Esophagus (tissue), 2 donors: ENCODE results near the gene MUC6. TPM values are rescaled to one million over a fixed set of nuclear protein-coding genes. Genes with fewer than 3 reads are reported as not detected.

ENCODE experiments used
- H3K27ac ChIP-seq, 2 donors: one replicate each; pipeline ENCODE4 v1.5.1; 2013; ENCODE audit warnings: low read depth in 2 of 2, mild to moderate bottlenecking in 2 of 2, inconsistent platforms in 1 of 2, low read length in 1 of 2, moderate library complexity in 1 of 2
- H3K27me3 ChIP-seq, 2 donors: one replicate each; pipeline ENCODE4 v1.6.1; 2013; ENCODE audit warnings: low read length in 2 of 2, control low read depth in 1 of 2, mild to moderate bottlenecking in 1 of 2; ENCODE audit not compliant: insufficient read depth in 2 of 2, control insufficient read depth in 1 of 2
- H3K36me3 ChIP-seq, 2 donors: one replicate each; pipeline ENCODE4 v1.6.1; 2013; ENCODE audit warnings: low read length in 1 of 2; ENCODE audit not compliant: control insufficient read depth in 2 of 2, insufficient read depth in 2 of 2
- H3K4me1 ChIP-seq, 2 donors: one replicate each; pipeline ENCODE4 v1.6.1; 2013; ENCODE audit warnings: low read length in 1 of 2; ENCODE audit not compliant: control insufficient read depth in 2 of 2, insufficient read depth in 2 of 2
- H3K4me3 ChIP-seq, 2 donors: one replicate each; pipeline ENCODE4 v1.5.1; 2013; ENCODE audit warnings: low read length in 2 of 2, mild to moderate bottlenecking in 2 of 2, low read depth in 1 of 2, moderate library complexity in 1 of 2
- H3K9me3 ChIP-seq, 2 donors: one replicate each; pipeline ENCODE4 v1.6.1; 2013; ENCODE audit warnings: mild to moderate bottlenecking in 2 of 2, low read depth in 1 of 2, low read length in 1 of 2, moderate library complexity in 1 of 2; ENCODE audit not compliant: control insufficient read depth in 2 of 2, insufficient read depth in 1 of 2
- WGBS, 2 donors: extraction: QIAGEN DNeasy Blood & Tissue Kit; methylation state at CpG; one replicate each; pipeline ENCODE4 v1.1.7; 2013; 5-methylcytosine and 5-hydroxymethylcytosine counted together
- polyA plus RNA-seq, 2 donors: library from polyadenylated mRNA; stranded (reverse); fragments of 200-250 nt; gene quantifications; one replicate each; pipeline ENCODE4 v1.2.3, GENCODE V29; 2013
- donor health status: healthy with polysubstance abuse.
- donor health status: Bipolar disorder and iron deficiency.

MUC6 gene
- polyA plus RNA-seq, 2 donors = 0.26 to 0.46 TPM

DNA sequence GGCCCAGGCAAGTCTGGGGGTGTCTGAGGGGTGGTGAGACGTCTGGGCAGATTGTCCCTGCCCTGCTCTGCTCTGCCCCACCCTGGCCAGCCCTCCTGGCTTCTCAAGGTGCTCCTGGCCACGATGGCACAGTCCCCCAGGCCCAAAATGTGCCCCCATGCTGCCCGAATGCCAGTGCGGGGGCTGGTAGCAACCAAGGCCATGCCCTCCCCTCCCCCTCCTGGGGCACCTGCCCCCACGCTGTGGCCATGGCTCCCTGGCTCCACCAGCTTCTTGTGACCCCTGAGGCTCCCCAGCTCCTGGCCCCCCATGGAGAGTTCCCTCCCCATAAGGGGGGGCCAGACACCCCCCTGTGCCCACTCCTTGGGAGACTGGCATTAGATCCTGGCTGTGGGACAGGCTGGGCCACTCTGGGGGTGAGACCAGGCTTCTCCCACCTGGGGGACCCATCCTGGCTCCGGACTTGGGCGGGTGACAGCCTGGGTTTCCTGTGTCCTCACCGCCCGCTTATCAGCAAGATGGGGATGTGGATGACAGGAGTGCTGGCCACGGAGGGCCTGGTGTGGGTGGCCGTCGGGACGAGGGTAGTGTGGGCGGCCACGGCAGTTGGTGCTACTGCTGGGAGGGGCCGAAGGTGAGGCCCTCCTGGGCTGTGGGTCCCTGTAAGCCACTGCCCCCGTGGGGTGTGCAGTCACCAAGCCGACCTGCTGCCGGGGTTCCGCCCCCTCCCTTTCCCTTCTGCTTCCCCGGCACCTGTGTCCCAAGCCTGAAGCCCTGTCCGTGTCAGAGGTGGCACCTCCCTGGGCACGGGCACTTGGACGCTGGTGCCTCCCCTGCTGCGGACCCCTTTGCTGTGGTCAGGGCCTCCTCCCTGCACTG is 15.9 kb upstream of the MUC6 start:
- no peak overlapping the region for H3K27ac ChIP-seq
- no peak overlapping the region for H3K4me3 ChIP-seq
- 82 to 83% methylated on average over 25 of the region's 25 CpGs for WGBS, 2 donors
- peaks cover 0 to 7% of the 10 kb centered on the region in 2 donors for H3K4me1 ChIP-seq
- H3K27me3 ChIP-seq = peaks cover 0 to 3% of the 10 kb centered on the region in 2 donors
- H3K36me3 ChIP-seq = no peaks in the 10 kb centered on the region
- no peaks in the 10 kb centered on the region for H3K9me3 ChIP-seq

DNA sequence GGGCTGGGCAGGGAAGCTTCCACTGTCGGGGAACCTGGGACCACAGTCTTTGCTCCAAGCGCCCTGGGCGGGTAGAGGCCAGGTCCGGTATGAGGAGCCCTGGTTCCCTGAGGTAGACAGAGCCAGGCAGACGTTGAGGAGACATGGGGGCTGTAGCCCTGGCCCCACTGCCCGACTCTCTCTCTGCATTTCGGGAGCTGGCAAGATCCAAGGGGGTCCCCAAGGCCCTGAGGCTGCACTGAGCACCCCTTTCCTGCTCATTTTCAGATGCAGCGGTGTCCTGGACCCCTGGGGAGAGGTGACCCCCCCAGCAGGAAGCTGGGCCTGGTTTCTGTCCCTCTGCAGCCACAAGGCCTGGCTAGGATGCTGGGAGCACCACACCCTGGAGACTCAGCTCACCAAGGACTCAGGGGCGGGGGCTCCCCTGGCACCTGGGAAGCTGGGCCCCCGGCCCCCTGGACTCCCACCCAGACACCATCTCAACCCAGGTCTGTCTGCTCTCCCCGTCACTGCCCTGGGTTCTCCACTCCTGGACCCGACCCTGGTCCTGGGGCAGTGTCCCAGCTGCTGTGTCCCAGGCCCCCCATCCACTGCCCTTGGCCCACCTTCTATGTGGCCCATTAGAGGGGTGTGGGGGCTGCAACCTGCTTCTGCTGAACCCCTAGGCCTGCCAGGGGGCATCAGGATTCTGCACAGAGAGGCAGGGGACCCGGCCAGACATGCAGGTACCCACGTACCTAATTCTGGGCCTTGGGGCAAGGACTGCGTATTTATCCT is 15.0 kb upstream of the MUC6 start:
- WGBS, 2 donors = 55 to 58% methylated on average over 15 of the region's 15 CpGs
- no peaks in the 10 kb centered on the region for H3K9me3 ChIP-seq

GRCh38 chr11:1050581-1051355 is 14.2 kb upstream of the MUC6 start:
- Histone ChIP-seq H3K27ac (no peak overlapping the region), H3K27me3 (peaks cover 0 to 3% of the 10 kb centered on the region in 2 donors), H3K36me3 (no peaks in the 10 kb centered on the region), H3K9me3 (no peaks in the 10 kb centered on the region), H3K4me3 (no peak overlapping the region), H3K4me1 (peaks cover 0 to 7% of the 10 kb centered on the region in 2 donors)
- WGBS, 2 donors = 35 to 38% methylated on average over 35 to 39 of the region's 39 CpGs

More for the DNA sequence above, 15.0 kb upstream of the MUC6 start:
- Histone ChIP-seq H3K4me1 (peaks cover 0 to 7% of the 10 kb centered on the region in 2 donors), H3K27me3 (peaks cover 0 to 3% of the 10 kb centered on the region in 2 donors), H3K36me3 (no peaks in the 10 kb centered on the region), H3K4me3 (no peak overlapping the region), H3K27ac (no peak overlapping the region)

DNA sequence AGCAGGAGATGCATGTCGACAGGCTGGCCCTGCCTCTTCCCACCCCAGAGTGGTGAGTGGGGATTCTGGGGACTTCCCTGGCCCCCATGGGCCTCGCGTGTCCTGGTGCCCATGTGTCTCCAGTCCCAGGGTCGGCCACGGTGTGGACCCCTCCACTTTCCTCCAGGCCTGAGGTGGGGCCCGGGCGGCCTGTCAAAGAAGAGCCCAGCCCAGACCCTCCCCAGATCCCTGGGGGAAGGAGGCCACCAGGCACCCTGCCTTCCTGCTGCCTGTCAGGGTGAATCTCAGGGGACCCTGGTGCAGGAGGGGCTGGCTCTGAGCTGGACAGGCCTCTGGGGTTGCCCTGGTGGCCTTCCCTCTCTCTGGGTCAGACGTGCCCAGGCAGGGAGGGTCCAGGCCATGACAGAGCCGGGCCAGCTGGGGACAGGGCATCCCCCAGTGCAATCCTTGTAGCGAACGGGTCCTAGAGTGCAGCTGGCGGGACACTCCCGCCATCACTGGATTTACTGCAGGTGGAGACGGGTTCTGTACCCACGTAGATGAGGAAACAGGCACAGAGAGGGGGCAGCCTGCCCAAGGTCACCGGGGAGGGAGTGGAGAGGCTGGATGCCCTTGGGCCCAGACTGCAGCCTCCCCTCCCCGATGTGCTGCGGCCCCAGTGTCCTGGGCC is 13.5 kb upstream of the MUC6 start:
- 70 to 73% methylated on average over 18 of the region's 18 CpGs for WGBS, 2 donors
- Histone ChIP-seq H3K4me1 (peaks cover 0 to 7% of the 10 kb centered on the region in 2 donors), H3K36me3 (no peaks in the 10 kb centered on the region), H3K27ac (no peak overlapping the region), H3K4me3 (no peak overlapping the region), H3K27me3 (peaks cover 0 to 3% of the 10 kb centered on the region in 2 donors), H3K9me3 (no peaks in the 10 kb centered on the region)

- 40 to 44% methylated on average over 13 of the region's 13 CpGs for WGBS, 2 donors
These were observed 12.9 kb upstream of the MUC6 start for GRCh38 chr11:1049431-1049891.

DNA sequence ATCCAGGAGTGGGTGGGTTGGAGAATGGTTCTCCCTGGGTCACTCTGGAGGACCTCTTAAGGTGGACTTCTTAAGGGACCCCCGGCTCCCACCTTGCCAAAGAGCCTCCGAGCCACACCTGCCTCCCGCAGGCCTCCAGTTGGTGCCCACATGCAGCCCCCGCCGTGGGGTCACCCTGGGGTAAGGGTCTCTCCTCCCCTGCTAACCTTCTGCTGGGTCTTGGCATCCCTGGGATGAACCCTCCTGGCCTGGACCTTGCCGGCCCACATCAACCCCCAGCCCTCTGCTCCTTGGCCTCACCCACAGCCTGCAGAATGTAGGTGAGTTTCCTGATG is 12.5 kb upstream of the MUC6 start:
- H3K27ac ChIP-seq = no peak overlapping the region
- no peaks in the 10 kb centered on the region for H3K9me3 ChIP-seq
- WGBS, 2 donors = 78 to 84% methylated on average over 6 of the region's 6 CpGs
- peaks cover 0 to 3% of the 10 kb centered on the region in 2 donors for H3K27me3 ChIP-seq
- peaks cover 0 to 7% of the 10 kb centered on the region in 2 donors for H3K4me1 ChIP-seq
- H3K4me3 ChIP-seq = no peak overlapping the region
- no peaks in the 10 kb centered on the region for H3K36me3 ChIP-seq

More at GRCh38 chr11:1049431-1049891, 12.9 kb upstream of the MUC6 start:
- no peak overlapping the region for H3K4me3 ChIP-seq
- no peaks in the 10 kb centered on the region for H3K36me3 ChIP-seq
- peaks cover 0 to 7% of the 10 kb centered on the region in 2 donors for H3K4me1 ChIP-seq
- peaks cover 0 to 3% of the 10 kb centered on the region in 2 donors for H3K27me3 ChIP-seq
- H3K27ac ChIP-seq = no peak overlapping the region
- no peaks in the 10 kb centered on the region for H3K9me3 ChIP-seq

DNA sequence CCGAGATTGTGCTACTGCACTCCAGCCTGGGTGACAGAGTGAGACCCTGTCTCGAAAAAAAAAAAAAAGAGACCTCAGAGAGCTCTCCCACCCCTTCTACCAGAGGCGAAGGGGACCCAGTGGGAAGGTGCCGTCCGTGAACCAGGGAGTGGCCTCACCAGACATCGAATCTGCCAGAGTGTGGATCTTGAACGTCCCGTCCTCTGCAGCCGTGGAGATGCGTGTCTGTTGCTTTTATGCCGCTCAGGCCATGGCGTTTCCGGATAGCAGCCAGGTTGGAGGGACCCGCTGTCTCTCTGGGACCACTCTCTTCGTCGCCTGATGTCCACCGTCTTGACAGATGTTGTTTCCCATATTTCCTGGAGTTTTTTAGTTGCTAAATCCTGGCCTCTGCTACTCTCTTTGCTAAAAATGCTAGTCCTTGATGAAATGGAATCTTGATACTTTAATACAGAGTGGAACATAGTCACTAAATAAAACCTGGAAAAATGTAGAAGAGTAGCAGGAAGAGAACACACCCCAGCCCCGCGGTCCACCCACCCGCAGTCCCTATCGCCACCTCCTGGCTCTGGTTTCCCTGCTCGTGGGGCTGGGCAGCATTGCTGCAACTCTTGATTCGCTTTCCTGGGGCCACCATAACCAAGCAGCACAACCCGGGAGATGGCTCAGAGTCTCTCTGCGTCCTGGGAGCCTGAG is 12.0 kb upstream of the MUC6 start:
- WGBS, 2 donors = 69 to 78% methylated on average over 25 of the region's 25 CpGs
- H3K27me3 ChIP-seq = peaks cover 0 to 3% of the 10 kb centered on the region in 2 donors
- no peak overlapping the region for H3K4me3 ChIP-seq
- H3K27ac ChIP-seq = no peak overlapping the region
- no peaks in the 10 kb centered on the region for H3K36me3 ChIP-seq
- no peaks in the 10 kb centered on the region for H3K9me3 ChIP-seq
- H3K4me1 ChIP-seq = peaks cover 0 to 7% of the 10 kb centered on the region in 2 donors

GRCh38 chr11:1047595-1048156 is 11.2 kb upstream of the MUC6 start:
- H3K9me3 ChIP-seq = no peaks in the 10 kb centered on the region
- peaks cover 0 to 3% of the 10 kb centered on the region in 2 donors for H3K27me3 ChIP-seq
- 61 to 63% methylated on average over 22 of the region's 22 CpGs for WGBS, 2 donors
- peaks cover 0 to 7% of the 10 kb centered on the region in 2 donors for H3K4me1 ChIP-seq
- H3K27ac ChIP-seq = no peak overlapping the region
- H3K4me3 ChIP-seq = no peak overlapping the region
- no peaks in the 10 kb centered on the region for H3K36me3 ChIP-seq
